Effector memory CD4-positive, alpha-beta T cell (primary cell): Measurements from ENCODE around the gene ACSBG1.
"Not testable (repeated sequence)": the region's sequence is repeated elsewhere in the genome, so short reads cannot be mapped to it uniquely, and the experiment has no call there.

Source experiments
- DNase-seq, 3 donors: peaks; one replicate each; pipeline ENCODE4 v3.0.0-alpha.2; 2020
- H3K27ac ChIP-seq: 2 replicates; pipeline ENCODE4 v1.7.0; 2013; ENCODE audit warnings: mild to moderate bottlenecking, low read length, moderate library complexity; ENCODE audit not compliant: insufficient read depth, poor library complexity, severe bottlenecking
- H3K27me3 ChIP-seq: replicated peaks from 2 replicates; pipeline ENCODE4 v1.7.0; 2013; ENCODE audit warnings: mild to moderate bottlenecking, low read length; ENCODE audit not compliant: insufficient read depth, control insufficient read depth, poor library complexity, severe bottlenecking
- H3K36me3 ChIP-seq: 2 replicates; pipeline ENCODE4 v1.7.0; 2013; ENCODE audit warnings: mild to moderate bottlenecking, low read length, moderate library complexity; ENCODE audit not compliant: control insufficient read depth, insufficient read depth
- H3K4me1 ChIP-seq: 2 replicates; pipeline ENCODE4 v1.7.0; 2013; ENCODE audit warnings: low read length, mild to moderate bottlenecking; ENCODE audit not compliant: control insufficient read depth, insufficient read depth, poor library complexity, severe bottlenecking
- H3K4me3 ChIP-seq: 2 replicates; pipeline ENCODE4 v1.7.0; 2013; ENCODE audit warnings: low read length, low read depth, mild to moderate bottlenecking; ENCODE audit not compliant: insufficient read depth, poor library complexity, severe bottlenecking
- H3K9me3 ChIP-seq: 2 replicates; pipeline ENCODE4 v1.7.0; 2013; ENCODE audit warnings: mild to moderate bottlenecking, low read length, moderate library complexity; ENCODE audit not compliant: control insufficient read depth

The ACSBG1 gene

GRCh38 chr15:78255421-78256043 lies 21.2 kb upstream of the ACSBG1 start:
- H3K36me3 ChIP-seq, result no peaks in the 10 kb centered on the region
- no peak overlapping the region for H3K4me3 ChIP-seq
- no peak overlapping the region for H3K27ac ChIP-seq
- no peak for DNase-seq
- no peaks in the 10 kb centered on the region for H3K27me3 ChIP-seq
- H3K4me1 ChIP-seq, result no peaks in the 10 kb centered on the region
- no peaks in the 10 kb centered on the region for H3K9me3 ChIP-seq

GRCh38 chr15:78251136-78251535 lies 16.8 kb upstream of the ACSBG1 start:
- Histone ChIP-seq H3K36me3 (no peaks in the 10 kb centered on the region), H3K4me1 (no peaks in the 10 kb centered on the region), H3K27ac (no peak overlapping the region), H3K4me3 (no peak overlapping the region), H3K9me3 (no peaks in the 10 kb centered on the region), H3K27me3 (no peaks in the 10 kb centered on the region)
- no peak for DNase-seq

GRCh38 chr15:78249131-78249530 lies 14.8 kb upstream of the ACSBG1 start:
- Histone ChIP-seq H3K4me1 (no peaks in the 10 kb centered on the region), H3K36me3 (no peaks in the 10 kb centered on the region), H3K27ac (no peak overlapping the region), H3K4me3 (no peak overlapping the region), H3K27me3 (no peaks in the 10 kb centered on the region), H3K9me3 (no peaks in the 10 kb centered on the region)
- DNase-seq, result no peak

GRCh38 chr15:78247911-78248310 lies 13.5 kb upstream of the ACSBG1 start:
- H3K36me3 ChIP-seq, result no peaks in the 10 kb centered on the region
- H3K9me3 ChIP-seq, result no peaks in the 10 kb centered on the region
- H3K4me1 ChIP-seq, result no peaks in the 10 kb centered on the region
- no peak overlapping the region for H3K27ac ChIP-seq
- H3K4me3 ChIP-seq, result no peak overlapping the region
- no peaks in the 10 kb centered on the region for H3K27me3 ChIP-seq
- no peak for DNase-seq

GRCh38 chr15:78245976-78246620 lies 11.7 kb upstream of the ACSBG1 start:
- not testable (repeated sequence) for H3K9me3 ChIP-seq, H3K36me3 ChIP-seq, DNase-seq, H3K4me3 ChIP-seq, H3K27me3 ChIP-seq, H3K27ac ChIP-seq, H3K4me1 ChIP-seq

- H3K4me3 ChIP-seq, H3K4me1 ChIP-seq, H3K9me3 ChIP-seq, H3K36me3 ChIP-seq, H3K27ac ChIP-seq, H3K27me3 ChIP-seq, DNase-seq: not testable (repeated sequence)
These were observed 11.0 kb upstream of the ACSBG1 start for GRCh38 chr15:78245392-78245791.

- DNase-seq, result no peak
- H3K36me3 ChIP-seq, result no peaks in the 10 kb centered on the region
- H3K4me3 ChIP-seq, result no peak overlapping the region
- no peaks in the 10 kb centered on the region for H3K27me3 ChIP-seq
- no peaks in the 10 kb centered on the region for H3K9me3 ChIP-seq
- H3K4me1 ChIP-seq, result peaks cover 5% of the 10 kb centered on the region
- no peak overlapping the region for H3K27ac ChIP-seq
These were observed 10.5 kb upstream of the ACSBG1 start for GRCh38 chr15:78244893-78245292.

- Histone ChIP-seq H3K4me3 (no peak overlapping the region), H3K27me3 (no peaks in the 10 kb centered on the region), H3K4me1 (peaks cover 5% of the 10 kb centered on the region), H3K36me3 (no peaks in the 10 kb centered on the region), H3K27ac (no peak overlapping the region), H3K9me3 (no peaks in the 10 kb centered on the region)
- no peak for DNase-seq
These were observed 9.7 kb upstream of the ACSBG1 start for GRCh38 chr15:78244101-78244500.

- Histone ChIP-seq H3K36me3 (no peaks in the 10 kb centered on the region), H3K4me1 (peaks cover 5% of the 10 kb centered on the region)
These were observed 9.2 kb upstream of the ACSBG1 start for GRCh38 chr15:78243491-78243941.

GRCh38 chr15:78243058-78243457 lies 8.7 kb upstream of the ACSBG1 start:
- Histone ChIP-seq H3K27me3 (no peaks in the 10 kb centered on the region), H3K9me3 (no peaks in the 10 kb centered on the region), H3K36me3 (no peaks in the 10 kb centered on the region), H3K27ac (no peak overlapping the region), H3K4me1 (peaks cover 5% of the 10 kb centered on the region), H3K4me3 (no peak overlapping the region)
- no peak for DNase-seq

More at GRCh38 chr15:78243491-78243941, 9.2 kb upstream of the ACSBG1 start:
- no peaks in the 10 kb centered on the region for H3K27me3 ChIP-seq
- no peaks in the 10 kb centered on the region for H3K9me3 ChIP-seq
- H3K4me3 ChIP-seq, result no peak overlapping the region
- DNase-seq, result no peak
- no peak overlapping the region for H3K27ac ChIP-seq
